VCaP (cell line): ENCODE measurements around the gene QSOX2.
A peak's percentile ranks its signal among the peaks of the same experiment; 100 is the strongest.

Source experiments
- H3K27ac ChIP-seq: fragments of 450-650 bp; 2 replicates; pipeline ENCODE4 v1.5.1; 2017
- TF ChIP-seq, protein P1 (sequence below): fragments of 450-650 bp; conservative IDR thresholded peaks from 2 replicates; pipeline ENCODE4 v1.5.1; 2017; ENCODE audit warnings: mild to moderate bottlenecking, moderate library complexity

The QSOX2 gene

DNA sequence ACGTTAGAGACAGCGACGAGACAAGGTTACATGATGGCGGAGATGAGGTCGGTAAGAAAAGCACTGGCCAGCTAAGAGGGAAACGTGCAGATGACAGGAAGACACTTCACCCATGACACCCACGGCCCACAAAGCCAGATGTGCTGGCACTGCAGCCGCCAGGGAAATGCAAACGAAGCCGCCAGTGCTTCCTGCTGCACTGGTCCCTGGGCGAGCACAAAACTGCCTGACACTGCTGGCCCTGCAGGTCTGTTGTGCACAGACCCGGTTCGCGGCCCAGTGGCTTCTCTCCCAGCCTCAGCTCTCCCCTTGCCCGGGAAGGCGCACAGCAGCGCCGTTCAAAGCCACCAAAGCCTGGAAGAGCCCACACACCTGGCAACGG lies 20.3 kb downstream of the QSOX2 start:
- TF ChIP-seq, protein P1, sequence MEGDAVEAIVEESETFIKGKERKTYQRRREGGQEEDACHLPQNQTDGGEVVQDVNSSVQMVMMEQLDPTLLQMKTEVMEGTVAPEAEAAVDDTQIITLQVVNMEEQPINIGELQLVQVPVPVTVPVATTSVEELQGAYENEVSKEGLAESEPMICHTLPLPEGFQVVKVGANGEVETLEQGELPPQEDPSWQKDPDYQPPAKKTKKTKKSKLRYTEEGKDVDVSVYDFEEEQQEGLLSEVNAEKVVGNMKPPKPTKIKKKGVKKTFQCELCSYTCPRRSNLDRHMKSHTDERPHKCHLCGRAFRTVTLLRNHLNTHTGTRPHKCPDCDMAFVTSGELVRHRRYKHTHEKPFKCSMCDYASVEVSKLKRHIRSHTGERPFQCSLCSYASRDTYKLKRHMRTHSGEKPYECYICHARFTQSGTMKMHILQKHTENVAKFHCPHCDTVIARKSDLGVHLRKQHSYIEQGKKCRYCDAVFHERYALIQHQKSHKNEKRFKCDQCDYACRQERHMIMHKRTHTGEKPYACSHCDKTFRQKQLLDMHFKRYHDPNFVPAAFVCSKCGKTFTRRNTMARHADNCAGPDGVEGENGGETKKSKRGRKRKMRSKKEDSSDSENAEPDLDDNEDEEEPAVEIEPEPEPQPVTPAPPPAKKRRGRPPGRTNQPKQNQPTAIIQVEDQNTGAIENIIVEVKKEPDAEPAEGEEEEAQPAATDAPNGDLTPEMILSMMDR, result no peak
- H3K27ac ChIP-seq, result peak overlapping the region; percentile 77

DNA sequence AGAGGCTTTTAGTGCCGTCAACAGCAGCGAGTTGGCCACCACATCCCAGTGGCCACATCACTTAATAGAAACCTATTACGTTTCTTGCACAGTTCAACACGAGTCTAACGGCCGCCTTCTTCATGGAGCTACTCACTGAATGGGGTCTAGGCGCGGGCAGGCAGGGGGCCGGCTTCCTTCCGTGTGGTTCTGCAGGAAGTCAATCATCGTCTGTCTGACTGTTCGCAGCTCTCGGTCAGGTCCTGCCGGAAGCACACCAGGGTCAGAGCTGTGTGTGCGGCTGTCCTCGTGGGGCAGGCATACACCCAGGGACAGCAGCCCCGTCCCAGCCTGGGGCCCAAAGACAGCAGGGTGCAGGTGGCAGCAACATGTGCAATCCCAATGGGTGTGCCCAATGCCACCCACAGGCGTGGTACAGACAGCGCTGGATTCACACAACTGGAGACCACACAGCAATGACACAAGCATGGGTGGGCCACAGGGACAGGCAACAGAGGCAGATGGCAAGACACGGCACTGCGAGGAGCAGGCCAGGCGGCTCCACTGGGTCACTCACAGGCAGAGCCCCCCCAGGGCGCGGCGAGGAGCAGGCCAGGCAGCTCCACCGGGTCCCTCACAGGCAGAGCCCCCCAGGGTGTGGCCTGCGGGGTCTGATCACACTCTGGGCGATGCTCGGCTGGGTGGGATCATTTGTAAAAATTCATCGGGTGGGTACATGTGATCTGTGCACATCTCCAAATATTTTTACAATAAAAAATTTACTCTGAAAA lies 21.6 kb downstream of the QSOX2 start:
- TF ChIP-seq, protein P1, result no peak
- H3K27ac ChIP-seq, result peak overlapping the region; percentile 77

DNA sequence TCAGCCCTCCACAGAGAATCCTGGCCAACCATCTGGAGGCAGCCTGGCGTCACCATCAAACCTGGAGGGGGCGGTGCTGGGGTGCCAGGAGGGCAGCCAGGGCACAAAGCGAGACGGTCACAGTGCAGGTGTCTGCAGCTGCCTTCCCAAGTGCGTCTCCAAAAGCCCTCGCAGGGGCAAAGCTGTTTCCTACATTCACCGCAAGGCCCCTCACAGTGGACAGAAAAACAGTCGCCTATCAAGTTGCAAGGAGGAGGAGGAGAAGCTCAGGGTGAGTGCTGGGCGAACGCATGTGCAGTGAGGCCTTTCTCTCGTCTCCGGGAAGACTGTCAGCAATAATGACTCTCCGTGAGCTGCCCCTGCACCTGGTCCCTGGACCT lies 22.7 kb downstream of the QSOX2 start:
- no peak overlapping the region for H3K27ac ChIP-seq
- TF ChIP-seq, protein P1, result no peak

DNA sequence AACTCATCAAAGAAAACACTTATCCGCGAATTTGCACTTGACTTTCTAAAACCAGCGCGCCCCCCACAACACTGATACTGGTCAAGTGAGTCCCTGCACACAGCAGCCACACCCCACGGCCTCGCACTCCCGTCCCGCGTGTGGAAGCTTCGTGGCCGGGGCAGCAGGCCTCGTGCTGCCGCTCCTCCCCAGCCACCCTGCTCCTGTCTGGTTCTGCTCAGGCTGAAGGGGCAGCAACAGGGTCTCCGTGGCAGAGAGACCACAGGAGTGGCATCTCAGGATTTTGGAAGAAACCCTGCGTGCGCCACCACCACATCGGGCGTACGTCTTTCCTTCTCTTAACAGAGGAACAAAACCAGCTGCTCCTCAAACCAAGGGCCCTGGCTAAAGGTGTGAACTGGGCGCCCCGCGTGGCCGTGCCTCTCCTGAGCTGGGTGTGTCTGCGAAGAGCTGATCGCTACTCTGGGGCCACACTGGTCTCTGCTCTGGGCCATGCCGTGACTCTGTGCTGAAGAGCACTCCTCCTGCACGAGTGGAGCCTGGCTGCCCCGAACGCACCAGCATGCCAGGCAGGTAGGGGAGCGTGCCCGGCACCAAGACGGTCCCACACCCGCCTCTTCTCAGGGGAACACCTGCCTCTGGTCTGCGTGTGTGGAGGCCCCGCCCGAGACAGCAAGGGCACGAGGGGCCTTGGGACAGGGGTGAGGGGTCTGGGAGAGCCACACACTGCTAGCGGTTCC lies 23.3 kb downstream of the QSOX2 start:
- TF ChIP-seq, protein P1, result no peak
- no peak overlapping the region for H3K27ac ChIP-seq

DNA sequence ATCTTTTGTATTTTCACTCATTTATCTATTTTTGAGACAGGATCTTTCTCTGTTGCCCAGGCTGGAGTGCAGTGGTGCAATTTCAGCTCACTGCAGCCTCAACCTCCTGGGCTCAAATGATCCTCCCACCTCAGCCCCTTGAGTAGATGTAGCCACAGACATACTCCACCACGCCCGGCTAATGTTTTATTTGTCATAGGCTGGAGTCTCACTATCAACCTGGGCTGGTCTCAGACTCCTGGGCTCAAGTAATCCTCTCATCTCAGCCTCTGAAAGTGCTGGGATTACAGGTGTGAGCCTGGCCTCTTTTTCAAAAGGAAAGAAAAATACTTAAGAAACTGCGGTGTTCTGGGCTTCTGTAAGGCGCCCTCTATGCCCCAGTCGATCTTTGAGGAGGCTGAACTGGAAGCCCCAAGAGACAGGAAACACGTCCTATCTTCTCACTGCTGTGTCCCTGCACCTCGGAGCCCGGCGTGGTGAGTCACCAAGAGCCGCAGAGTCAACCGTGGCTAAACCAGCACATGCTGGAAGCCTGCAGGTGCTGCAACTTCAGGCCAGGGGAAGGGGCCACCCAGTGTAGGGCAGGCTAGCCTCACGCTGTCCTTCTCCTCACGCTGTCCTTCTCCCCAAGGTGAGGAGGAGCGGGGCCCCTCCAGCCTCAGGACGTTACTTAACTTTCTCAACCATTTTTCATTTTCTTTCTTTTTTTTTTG lies 25.4 kb downstream of the QSOX2 start:
- no peak overlapping the region for H3K27ac ChIP-seq
- TF ChIP-seq, protein P1, result no peak

DNA sequence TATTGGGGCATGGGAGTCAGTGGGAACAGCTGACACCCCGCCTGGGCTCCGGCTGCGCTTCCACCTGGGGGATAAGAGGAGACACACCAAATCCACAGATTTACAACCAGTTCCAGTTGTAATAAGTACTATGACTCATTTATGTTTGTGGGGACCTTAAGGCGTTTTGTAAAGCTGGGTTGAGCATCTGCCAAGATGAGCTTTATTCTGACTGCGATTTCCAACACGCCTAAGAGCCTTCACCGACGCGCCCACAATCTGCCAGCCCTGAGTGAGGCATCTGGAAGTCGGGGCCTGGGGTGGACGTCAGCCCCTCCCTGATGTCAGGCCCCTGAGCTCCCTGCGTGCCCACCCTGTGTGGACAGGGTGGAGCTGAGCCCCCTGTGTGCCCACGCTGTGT lies 26.3 kb downstream of the QSOX2 start:
- TF ChIP-seq, protein P1, result no peak
- no peak overlapping the region for H3K27ac ChIP-seq

DNA sequence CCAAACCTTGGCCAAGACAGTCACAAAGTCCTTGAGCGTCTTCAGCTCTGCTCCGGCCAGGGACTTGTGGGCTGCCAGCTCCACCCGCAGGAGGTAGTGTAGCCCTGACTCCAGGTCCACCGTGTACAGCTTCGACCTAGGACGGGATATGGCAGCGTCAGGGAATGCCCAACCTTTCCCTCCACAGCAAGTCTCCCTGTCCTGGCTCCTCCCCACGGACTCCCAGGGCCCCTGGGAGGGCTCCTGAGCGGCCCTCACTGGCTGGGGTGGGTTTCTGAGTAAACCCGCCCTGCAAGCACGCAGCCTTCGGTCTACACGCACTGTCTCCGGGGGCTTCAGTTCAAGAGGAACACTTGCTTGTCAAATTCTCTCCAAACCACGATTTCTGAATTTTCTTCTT lies 26.9 kb downstream of the QSOX2 start:
- H3K27ac ChIP-seq, result no peak overlapping the region
- TF ChIP-seq, protein P1, result no peak
